Measurements from ENCODE around the gene LRRC56.
A peak's percentile ranks its signal among the peaks of the same experiment; 100 is the strongest.

Gene LRRC56

DNA sequence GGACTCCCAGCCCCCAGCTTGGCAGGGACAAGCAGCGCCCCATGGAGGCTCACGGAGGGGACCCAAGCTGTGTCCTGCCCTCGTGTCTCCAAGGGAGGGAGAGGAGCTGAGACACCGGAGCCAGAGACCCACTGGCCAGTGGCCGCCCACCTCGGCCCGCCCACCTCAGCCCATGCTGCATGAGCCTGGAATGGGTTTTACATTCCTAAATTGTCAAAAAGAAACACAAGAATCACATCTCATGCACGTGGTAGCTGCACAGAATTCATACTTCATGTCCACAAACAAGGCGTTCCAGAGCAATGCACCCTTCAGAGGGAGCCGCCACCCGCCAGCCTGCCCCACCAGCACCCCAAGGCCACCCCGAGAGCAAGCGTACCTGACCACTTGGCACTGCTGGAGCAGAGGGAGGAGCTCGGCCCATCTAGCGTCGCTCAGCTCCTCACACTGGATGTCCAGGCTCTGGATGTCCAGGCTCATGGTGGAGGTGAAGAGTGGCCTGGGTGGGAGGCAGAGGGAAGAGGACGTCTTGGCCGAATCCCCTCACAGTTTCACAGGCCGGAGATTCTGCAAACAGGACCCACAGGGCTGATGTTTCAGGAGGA is 35.5 kb upstream of the LRRC56 start:
- no peak overlapping the region for H3K4me3 ChIP-seq (ENCODE audit: low read length)
- no peak for DNase-seq (ENCODE audit: low read depth)
- TF ChIP-seq CTCF (IDR thresholded peaks at IDR 0.05; ENCODE audit: insufficient read depth, low read depth, low read length, missing control alignments) = no peak

- no peak for TF ChIP-seq CTCF (IDR thresholded peaks at IDR 0.05; ENCODE audit: insufficient read depth, low read depth, low read length, missing control alignments)
- no peak for DNase-seq (ENCODE audit: low read depth)
- no peak overlapping the region for H3K4me3 ChIP-seq (ENCODE audit: low read length)
These were observed 34.8 kb upstream of the LRRC56 start for GRCh38 chr11:502288-503178.

GRCh38 chr11:503179-503981 is 33.9 kb upstream of the LRRC56 start:
- no peak for TF ChIP-seq CTCF (IDR thresholded peaks at IDR 0.05; ENCODE audit: insufficient read depth, low read depth, low read length, missing control alignments)
- H3K4me3 ChIP-seq (ENCODE audit: low read length) = peak overlapping the region; percentile 81
- no peak for DNase-seq (ENCODE audit: low read depth)

GRCh38 chr11:504053-504993 is 33.0 kb upstream of the LRRC56 start:
- DNase-seq (ENCODE audit: low read depth) = peak; percentile 86

GRCh38 chr11:504994-505344 is 32.4 kb upstream of the LRRC56 start:
- no peak for TF ChIP-seq CTCF (IDR thresholded peaks at IDR 0.05; ENCODE audit: insufficient read depth, low read depth, low read length, missing control alignments)
- H3K4me3 ChIP-seq (ENCODE audit: low read length) = peak overlapping the region; percentile 81
- no peak for DNase-seq (ENCODE audit: low read depth)

More at GRCh38 chr11:504053-504993, 33.0 kb upstream of the LRRC56 start:
- no peak for TF ChIP-seq CTCF (IDR thresholded peaks at IDR 0.05; ENCODE audit: insufficient read depth, low read depth, low read length, missing control alignments)
- H3K4me3 ChIP-seq (ENCODE audit: low read length) = peak overlapping the region; percentile 81

Measured in epithelial cell of esophagus (primary cell).